HCT116 (cell line): ENCODE measurements around the gene FGF6. TPM values are rescaled to one million over a fixed set of nuclear protein-coding genes. Genes with fewer than 3 reads are reported as not detected.

Experiments
- ATAC-seq: fragments of 200-7000 bp; cut with Tn5 transposase; 2 replicates; pipeline ENCODE4 v1.9.1; 2020; ENCODE audit warnings: mild to moderate bottlenecking, moderate library complexity
- BruUV-seq: library from RNA; stranded (reverse); fragments of 400-500 nt; replicated peaks from 2 replicates; lab custom pipeline; 2021; lab: Mats Ljungman, UMichigan
- CTCF ChIA-PET: fragments of 300-600 bp; sonication (Branson Sonifier 250); formaldehyde crosslinking; loops from one replicate; lab custom pipeline; 2021; ENCODE audit warnings: antibody characterized with exemption; lab: Charles Lee
- POLR2A ChIA-PET: fragments of 300-600, 350-600 bp; sonication (Branson Sonifier 250); formaldehyde crosslinking; loops from one replicate; lab custom pipeline; 2021; ENCODE audit warnings: antibody characterized with exemption; lab: Charles Lee
- RAD21 ChIA-PET, 2 experiments: fragments of 300-600 bp; sonication (Branson Sonifier 250); formaldehyde crosslinking; loops; one replicate each; lab custom pipeline; 2023; ENCODE audit warnings: low total read pairs in 2 of 2; ENCODE audit not compliant: uncharacterized antibody in 2 of 2, unreplicated experiment in 2 of 2, low non-redundant PET in 1 of 2; lab: Charles Lee
- DNase-seq: peaks from one replicate; pipeline ENCODE4 v3.0.0-alpha.2; 2010; ENCODE audit warnings: low read depth, low spot score
- H2AFZ ChIP-seq: fragments of 200-600 bp; shearing (Covaris generic), sonication (generic); 2 replicates; pipeline ENCODE4 v1.6.1; 2017; ENCODE audit warnings: low read depth, mixed run types, mixed read lengths, antibody characterized with exemption, low read length; ENCODE audit not compliant: poor library complexity, severe bottlenecking
- H3K27ac ChIP-seq: 2 replicates; pipeline ENCODE4 v1.5.1; 2012; ENCODE audit warnings: low read depth, low read length
- H3K27me3 ChIP-seq: fragments of 200-600 bp; sonication (generic); 2 replicates; pipeline ENCODE4 v1.6.1; 2016; ENCODE audit warnings: mixed run types, low read length, mixed read lengths; ENCODE audit not compliant: insufficient read depth
- H3K36me3 ChIP-seq, 2 experiments: fragments of 200-500 bp in 1 of 2; fragments of 200-600 bp in 1 of 2; sonication (Bioruptor generic) in 1 of 2; sonication (generic) in 1 of 2; 2 replicates each; pipeline versions ENCODE4 v1.5.1 to v1.6.1; 2014 to 2016; ENCODE audit warnings: low read length in 2 of 2, inconsistent platforms in 1 of 2, mixed read lengths in 1 of 2, mixed run types in 1 of 2; ENCODE audit not compliant: insufficient read depth in 2 of 2, control insufficient read depth in 1 of 2
- H3K4me1 ChIP-seq, 2 experiments: fragments of 200-600 bp in 1 of 2; sonication (generic) in 1 of 2; 2 replicates each; pipeline versions ENCODE4 v1.5.1 to v1.6.1; 2012 to 2017; ENCODE audit warnings: low read length in 2 of 2, inconsistent platforms in 1 of 2, mild to moderate bottlenecking in 1 of 2, mixed read lengths in 1 of 2, mixed run types in 1 of 2, moderate library complexity in 1 of 2; ENCODE audit not compliant: insufficient read depth in 2 of 2, control insufficient read depth in 1 of 2
- H3K4me2 ChIP-seq: fragments of 200-600 bp; sonication (generic); 2 replicates; pipeline ENCODE4 v1.6.1; 2017; ENCODE audit warnings: mixed run types, low read length, mixed read lengths
- H3K4me3 ChIP-seq, 2 experiments: fragments of 200-600 bp in 1 of 2; sonication (generic) in 1 of 2; replicated peaks in 1 of 2; 2 replicates each; pipeline ENCODE4 v1.5.1; 2011 to 2016; ENCODE audit warnings: low read length in 2 of 2, control low read depth in 1 of 2, low read depth in 1 of 2, mild to moderate bottlenecking in 1 of 2, mixed read lengths in 1 of 2, mixed run types in 1 of 2
- H3K79me2 ChIP-seq: fragments of 200-600 bp; sonication (generic); 2 replicates; pipeline ENCODE4 v1.6.1; 2017; ENCODE audit warnings: mild to moderate bottlenecking, mixed run types, low read length, moderate library complexity, mixed read lengths; ENCODE audit not compliant: insufficient read depth
- H3K9ac ChIP-seq: fragments of 200-600 bp; sonication (generic); 2 replicates; pipeline ENCODE4 v1.6.1; 2016; ENCODE audit warnings: low read length, mixed read lengths
- H3K9me2 ChIP-seq: fragments of 200-600 bp; sonication (generic), shearing (Covaris generic); 2 replicates; pipeline ENCODE4 v1.6.1; 2017; ENCODE audit warnings: mixed run types, mild to moderate bottlenecking, moderate library complexity; ENCODE audit not compliant: insufficient read depth
- H3K9me3 ChIP-seq, 2 experiments: fragments of 200-500 bp in 1 of 2; fragments of 200-600 bp in 1 of 2; sonication (Bioruptor generic) in 1 of 2; sonication (generic) in 1 of 2; 2 replicates each; pipeline ENCODE4 v1.6.1; 2014 to 2017; ENCODE audit warnings: low read length in 2 of 2, mixed read lengths in 2 of 2, inconsistent platforms in 1 of 2, low read depth in 1 of 2, mild to moderate bottlenecking in 1 of 2, mixed run types in 1 of 2, moderate library complexity in 1 of 2; ENCODE audit not compliant: control insufficient read depth in 1 of 2, insufficient read depth in 1 of 2
- H4K20me1 ChIP-seq: fragments of 200-600 bp; sonication (generic), shearing (Covaris generic); 2 replicates; pipeline ENCODE4 v1.6.1; 2017; ENCODE audit warnings: mixed run types, mild to moderate bottlenecking, moderate library complexity; ENCODE audit not compliant: insufficient read depth
- CBX3 ChIP-seq: IDR thresholded peaks from 2 replicates; pipeline ENCODE4 v1.6.1; 2012; ENCODE audit warnings: low read depth
- CTCF ChIP-seq, 3 experiments: fragments of 200-600 bp in 1 of 3; sonication (generic) in 1 of 3; IDR thresholded peaks in 2 of 3; conservative IDR thresholded peaks in 1 of 3; 2 replicates each; pipeline ENCODE4 v1.5.1; 2012 to 2017; ENCODE audit warnings: low read depth in 2 of 3, low read length in 2 of 3, antibody characterized with exemption in 1 of 3, borderline replicate concordance in 1 of 3, control low read depth in 1 of 3, mild to moderate bottlenecking in 1 of 3, mixed read lengths in 1 of 3, mixed run types in 1 of 3, moderate library complexity in 1 of 3; ENCODE audit not compliant: insufficient read depth in 1 of 3
- EGR1 ChIP-seq: IDR thresholded peaks from 2 replicates; pipeline ENCODE4 v1.6.1; 2012; ENCODE audit warnings: low read depth
- ELF1 ChIP-seq: IDR thresholded peaks from 2 replicates; pipeline ENCODE4 v1.6.1; 2012; ENCODE audit warnings: low read depth, borderline replicate concordance
- EZH2 ChIP-seq: fragments of 200-600 bp; sonication (generic); IDR thresholded peaks from 2 replicates; pipeline ENCODE4 v1.6.1; 2017; ENCODE audit warnings: antibody characterized with exemption, mixed run types
- EZH2phosphoT487 ChIP-seq: fragments of 200-600 bp; IDR thresholded peaks from 2 replicates; pipeline ENCODE4 v1.6.1; 2018; ENCODE audit warnings: antibody characterized with exemption, borderline replicate concordance
- POLR2AphosphoS5 ChIP-seq: IDR thresholded peaks from 2 replicates; pipeline ENCODE4 v1.6.1; 2011; ENCODE audit warnings: mild to moderate bottlenecking, low read depth, low read length, moderate library complexity
- REST ChIP-seq: IDR thresholded peaks from 2 replicates; pipeline ENCODE4 v1.6.1; 2012; ENCODE audit warnings: low read depth
- SP1 ChIP-seq: IDR thresholded peaks from 2 replicates; pipeline ENCODE4 v1.6.1; 2012; ENCODE audit warnings: low read depth
- SRF ChIP-seq: IDR thresholded peaks from 2 replicates; pipeline ENCODE4 v1.6.1; 2012; ENCODE audit warnings: low read depth
- YY1 ChIP-seq: IDR thresholded peaks from 2 replicates; pipeline ENCODE4 v1.6.1; 2011; ENCODE audit warnings: low read length, low read depth, moderate library complexity, mild to moderate bottlenecking; ENCODE audit not compliant: insufficient replicate concordance; ENCODE audit errors: extremely low read depth
- ZBTB33 ChIP-seq: IDR thresholded peaks from 2 replicates; pipeline ENCODE4 v1.6.1; 2011; ENCODE audit warnings: mild to moderate bottlenecking, low read length, moderate library complexity; ENCODE audit not compliant: insufficient replicate concordance; ENCODE audit errors: extremely low read depth
- ZNF274 ChIP-seq: fragments of 200-500 bp; sonication (Bioruptor generic); IDR thresholded peaks from 2 replicates; pipeline ENCODE4 v1.6.1; 2014; ENCODE audit warnings: mild to moderate bottlenecking, low read depth, low read length, inconsistent platforms
- intact Hi-C: fragments of 100-400 bp; cut with micrococcal nuclease; formaldehyde crosslinking; loops from 2 replicates; pipeline ENCODE4 v1.10.0; 2022
- total RNA-seq: library from RNA; stranded (reverse); gene quantifications from one replicate; pipeline ENCODE4 v1.2.1, GENCODE V29; 2021; ENCODE audit not compliant: unreplicated experiment

FGF6 gene
- total RNA-seq, 1 experiment from 2014 or later, result not detected

- TF ChIP-seq EGR1, result no peak
- TF ChIP-seq SP1, result no peak
- TF ChIP-seq ELF1, result no peak
- TF ChIP-seq EZH2phosphoT487, result no peak
- no peak for TF ChIP-seq SRF
- no peak for TF ChIP-seq EZH2
- Histone ChIP-seq H3K9ac (no peak overlapping the region), H3K36me3 (no peaks in the 10 kb centered on the region), H4K20me1 (no peaks in the 10 kb centered on the region), H3K4me1 (no peaks in the 10 kb centered on the region), H3K27me3 (no peaks in the 10 kb centered on the region; the same call in 1 of the 2 replicates), H3K9me2 (no peaks in the 10 kb centered on the region), H3K4me3 (no peak overlapping the region), H2AFZ (no peak overlapping the region), H3K79me2 (no peaks in the 10 kb centered on the region), H3K4me2 (no peak overlapping the region), H3K9me3 (no peaks in the 10 kb centered on the region), H3K27ac (no peak overlapping the region)
- no TSS peak for BruUV-seq
- no peak for DNase-seq
- ChIA-PET CTCF (no interaction called here), RAD21 (no interaction called here), POLR2A (no interaction called here)
- no peak for ATAC-seq
- intact Hi-C loops, result no loop called here
Observed at GRCh38 chr12:4431436-4431835, 14.2 kb downstream of the FGF6 start.

GRCh38 chr12:4424422-4424821, 21.2 kb downstream of the FGF6 start:
- RAD21 ChIA-PET, result no interaction called here
- POLR2A ChIA-PET, result no interaction called here
- BruUV-seq, result no TSS peak
- Histone ChIP-seq H3K9me3 (no peaks in the 10 kb centered on the region), H3K4me1 (no peaks in the 10 kb centered on the region), H3K27me3 (peaks cover 3% of the 10 kb centered on the region; the same call in 1 of the 2 replicates), H3K4me2 (no peak overlapping the region), H3K79me2 (no peaks in the 10 kb centered on the region), H3K9me2 (no peaks in the 10 kb centered on the region), H3K4me3 (no peak overlapping the region), H3K27ac (no peak overlapping the region), H4K20me1 (no peaks in the 10 kb centered on the region), H2AFZ (no peak overlapping the region), H3K9ac (no peak overlapping the region), H3K36me3 (no peaks in the 10 kb centered on the region)
- ATAC-seq (no peak), DNase-seq (no peak)
- CTCF ChIA-PET, result no interaction called here
- intact Hi-C loops, result no loop called here
- TF ChIP-seq ZBTB33 (no peak), REST (no peak), POLR2AphosphoS5 (no peak), YY1 (no peak), CBX3 (no peak), CTCF (IDR thresholded peaks at IDR 0.05 in 2 of 3, conservative IDR thresholded peaks at IDR 0.05 in 1 of 3; ENCODE audit: borderline replicate concordance in 1 of 3, insufficient read depth in 1 of 3, low read depth in 2 of 3, low read length in 2 of 3) (no peak), ZNF274 (no peak)
